Measurements from ENCODE around the gene IFNA13.

DNA sequence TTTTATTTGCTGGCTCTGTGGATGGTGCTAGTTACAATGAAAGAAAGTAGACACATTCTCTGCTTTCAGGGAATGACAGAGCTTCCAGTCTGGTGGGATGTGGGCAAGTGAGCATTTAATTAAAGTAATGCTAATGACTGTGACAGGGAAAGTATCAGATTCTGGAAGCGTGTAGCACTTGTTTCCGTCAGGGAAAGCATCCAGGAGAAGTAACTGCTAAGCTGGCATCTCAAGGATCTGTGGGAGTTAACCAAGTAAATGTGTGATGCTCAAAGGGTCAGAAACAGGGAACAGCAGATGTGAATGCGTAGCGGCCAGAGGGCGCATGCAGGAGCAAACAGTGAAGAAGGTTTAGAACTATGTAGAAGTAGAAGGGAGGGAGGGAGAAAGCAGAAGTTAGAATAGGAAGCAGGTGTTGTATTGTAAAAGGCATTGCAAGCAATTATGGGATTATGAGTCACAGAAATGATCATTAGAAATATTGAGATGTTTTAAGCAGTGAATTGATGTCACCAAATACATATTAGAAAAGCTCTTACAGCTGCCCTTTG lies 44.9 kb downstream of the IFNA13 start:
- TF ChIP-seq, protein P1, sequence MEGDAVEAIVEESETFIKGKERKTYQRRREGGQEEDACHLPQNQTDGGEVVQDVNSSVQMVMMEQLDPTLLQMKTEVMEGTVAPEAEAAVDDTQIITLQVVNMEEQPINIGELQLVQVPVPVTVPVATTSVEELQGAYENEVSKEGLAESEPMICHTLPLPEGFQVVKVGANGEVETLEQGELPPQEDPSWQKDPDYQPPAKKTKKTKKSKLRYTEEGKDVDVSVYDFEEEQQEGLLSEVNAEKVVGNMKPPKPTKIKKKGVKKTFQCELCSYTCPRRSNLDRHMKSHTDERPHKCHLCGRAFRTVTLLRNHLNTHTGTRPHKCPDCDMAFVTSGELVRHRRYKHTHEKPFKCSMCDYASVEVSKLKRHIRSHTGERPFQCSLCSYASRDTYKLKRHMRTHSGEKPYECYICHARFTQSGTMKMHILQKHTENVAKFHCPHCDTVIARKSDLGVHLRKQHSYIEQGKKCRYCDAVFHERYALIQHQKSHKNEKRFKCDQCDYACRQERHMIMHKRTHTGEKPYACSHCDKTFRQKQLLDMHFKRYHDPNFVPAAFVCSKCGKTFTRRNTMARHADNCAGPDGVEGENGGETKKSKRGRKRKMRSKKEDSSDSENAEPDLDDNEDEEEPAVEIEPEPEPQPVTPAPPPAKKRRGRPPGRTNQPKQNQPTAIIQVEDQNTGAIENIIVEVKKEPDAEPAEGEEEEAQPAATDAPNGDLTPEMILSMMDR (IDR thresholded peaks at IDR 0.05): no peak
- TF ChIP-seq POLR2AphosphoS5 (IDR thresholded peaks at IDR 0.05): no peak
- no peak for TF ChIP-seq POLR2A (IDR thresholded peaks at IDR 0.05)

All from breast epithelium (tissue), 3 donors.